Occipital lobe (tissue), 2 donors: ENCODE measurements around the gene PPP1R27. TPM values are rescaled to one million over a fixed set of nuclear protein-coding genes. Genes with fewer than 3 reads are reported as not detected.
"Not testable (repeated sequence)": the region's sequence is repeated elsewhere in the genome, so short reads cannot be mapped to it uniquely, and the experiment has no call there.

ENCODE experiments used
- DNase-seq: peaks from one replicate; lab custom pipeline; 2025; lab: John Stamatoyannopoulos, UW
- total RNA-seq: library from RNA; depleted of rRNA; stranded (reverse); fragments of >200 nt; gene quantifications from one replicate; pipeline ENCODE4 v1.2.3, GENCODE V29; 2014

The PPP1R27 gene
- total RNA-seq, 1 donor from 2014 or later, result not detected

GRCh38 chr17:81842378-81842724 lies 7.5 kb upstream of the PPP1R27 start:
- DNase-seq, result no peak

- no peak for DNase-seq
Measured at GRCh38 chr17:81841866-81842265, 7.0 kb upstream of the PPP1R27 start.

GRCh38 chr17:81840826-81841778 lies 6.3 kb upstream of the PPP1R27 start:
- no peak for DNase-seq

- not testable (repeated sequence) for DNase-seq
Measured at GRCh38 chr17:81840059-81840458, 5.2 kb upstream of the PPP1R27 start.

- DNase-seq, result no peak
Measured at GRCh38 chr17:81839301-81839700, 4.5 kb upstream of the PPP1R27 start.

- DNase-seq, result no peak
Measured at GRCh38 chr17:81838753-81839255, 4.0 kb upstream of the PPP1R27 start.

GRCh38 chr17:81837641-81838040 lies 2.8 kb upstream of the PPP1R27 start:
- no peak for DNase-seq

GRCh38 chr17:81833921-81834830 lies 674 bp downstream of the PPP1R27 start:
- DNase-seq, result no peak

GRCh38 chr17:81833160-81833920 lies 1.5 kb downstream of the PPP1R27 start, which contains the start of gene MCRIP1:
MCRIP1 (minus strand) TSS chr17:81833291; CDS start chr17:81824506, 8,785 bp downstream.
- peak; percentile 84 for DNase-seq

- DNase-seq, result no peak
Measured at GRCh38 chr17:81832608-81833159, 2.2 kb downstream of the PPP1R27 start.

GRCh38 chr17:81831957-81832607 lies 2.8 kb downstream of the PPP1R27 start:
- DNase-seq, result no peak

GRCh38 chr17:81831563-81831956 lies 3.3 kb downstream of the PPP1R27 start:
- no peak for DNase-seq

- DNase-seq, result no peak
Measured at GRCh38 chr17:81829858-81830257, 5.0 kb downstream of the PPP1R27 start.

- DNase-seq, result no peak
Measured at GRCh38 chr17:81828656-81829055, 6.2 kb downstream of the PPP1R27 start.

GRCh38 chr17:81825841-81826466 lies 8.9 kb downstream of the PPP1R27 start:
- DNase-seq, result no peak

- DNase-seq, result no peak
Measured at GRCh38 chr17:81824595-81824994, 10.3 kb downstream of the PPP1R27 start.

- no peak for DNase-seq
Measured at GRCh38 chr17:81823820-81824550, 10.9 kb downstream of the PPP1R27 start.

GRCh38 chr17:81822996-81823819 lies 11.6 kb downstream of the PPP1R27 start:
- DNase-seq, result no peak
